ENCODE data around the gene ARPC3.
"Not testable (repeated sequence)": the region's sequence is repeated elsewhere in the genome, so short reads cannot be mapped to it uniquely, and the experiment has no call there.

The ARPC3 gene

DNA sequence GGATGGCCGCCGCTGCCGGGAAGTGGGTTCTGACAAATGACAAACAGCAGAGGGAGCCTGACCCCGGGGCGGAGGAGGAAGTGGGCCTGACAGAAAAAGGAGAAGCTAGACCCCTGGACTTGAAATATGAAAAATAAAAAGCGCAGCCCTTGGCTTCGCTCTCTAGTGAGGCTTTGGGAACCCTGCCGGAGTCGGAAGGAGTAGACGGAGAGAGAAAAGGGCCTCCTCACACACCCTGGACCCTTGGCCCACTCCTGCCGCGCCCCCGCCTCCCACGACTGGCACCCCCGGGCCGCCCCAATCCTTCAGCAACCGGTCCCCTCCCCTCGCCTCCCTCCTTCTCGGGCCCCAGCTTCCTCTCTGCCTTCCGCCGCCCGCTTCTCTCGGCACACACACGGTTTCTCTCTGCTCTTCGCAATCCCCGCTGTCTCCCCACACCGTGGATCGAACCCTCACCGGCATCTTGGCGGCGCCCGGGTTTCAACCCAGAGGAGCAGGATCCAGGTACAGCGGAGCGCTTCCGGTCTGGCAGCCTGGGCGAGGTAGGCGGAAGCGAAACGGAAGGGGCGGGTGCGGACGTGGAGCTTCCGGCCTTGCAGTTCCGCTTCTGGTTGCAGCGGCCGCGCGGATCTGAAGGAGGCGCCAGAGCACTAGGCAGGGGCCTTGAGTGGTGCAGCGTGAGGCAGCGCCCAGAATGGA is at the start of gene ARPC3:
Gene ARPC3 (minus strand): TSS at position 539 of the 699 bp plus-strand sequence. CDS start 77 bp downstream, at position 462.
- TF ChIP-seq CTCF (IDR thresholded peaks at IDR 0.05; ENCODE audit: insufficient read depth, low read depth, low read length, missing control alignments): peak; percentile 93
- peak within 1 kb of the TSS; percentile 87 for H3K4me3 ChIP-seq (ENCODE audit: low read depth, low read length)
- peak; percentile 98 for DNase-seq (ENCODE audit: low read depth)

- no peak for DNase-seq (ENCODE audit: low read depth)
- no peak overlapping the region for H3K4me3 ChIP-seq (ENCODE audit: low read depth, low read length)
- no peak for TF ChIP-seq CTCF (IDR thresholded peaks at IDR 0.05; ENCODE audit: insufficient read depth, low read depth, low read length, missing control alignments)
These were observed 49.0 kb upstream of the ARPC3 start for GRCh38 chr12:110498984-110499706.

DNA sequence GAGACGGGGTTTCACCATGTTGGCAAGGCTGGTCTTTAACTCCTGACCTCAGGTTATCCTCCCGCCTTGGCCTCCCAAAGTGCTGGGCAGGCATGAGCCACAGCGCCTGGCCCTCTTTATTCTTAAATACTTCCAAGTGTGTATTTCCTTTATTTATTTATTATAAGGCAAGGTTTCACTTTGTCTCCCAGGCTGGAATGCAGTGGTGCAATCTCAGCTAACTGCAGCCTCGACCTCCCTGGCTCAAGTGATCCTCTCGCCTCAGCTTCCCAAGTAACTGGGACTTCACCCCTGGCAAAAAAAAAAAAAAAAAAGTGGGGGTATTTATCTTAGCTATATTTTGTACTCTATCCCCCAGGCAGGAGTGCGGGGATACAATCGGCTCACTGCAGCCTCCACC is 25.3 kb upstream of the ARPC3 start:
- no peak for DNase-seq (ENCODE audit: low read depth)
- TF ChIP-seq CTCF (IDR thresholded peaks at IDR 0.05; ENCODE audit: insufficient read depth, low read depth, low read length, missing control alignments): no peak
- H3K4me3 ChIP-seq (ENCODE audit: low read depth, low read length): no peak overlapping the region

GRCh38 chr12:110468214-110469048 is 18.3 kb upstream of the ARPC3 start, which contains the start of the genes FAM216A and GPN3:
Gene FAM216A (plus strand): TSS chr12:110468845. CDS start chr12:110468876, 31 bp downstream.
Gene GPN3 (minus strand): TSS chr12:110468257. CDS start chr12:110468203, 54 bp downstream.
- TF ChIP-seq CTCF (IDR thresholded peaks at IDR 0.05; ENCODE audit: insufficient read depth, low read depth, low read length, missing control alignments): no peak
- DNase-seq (ENCODE audit: low read depth): peak; percentile 98
- H3K4me3 ChIP-seq (ENCODE audit: low read depth, low read length): peak within 1 kb of the TSS; percentile 99

DNA sequence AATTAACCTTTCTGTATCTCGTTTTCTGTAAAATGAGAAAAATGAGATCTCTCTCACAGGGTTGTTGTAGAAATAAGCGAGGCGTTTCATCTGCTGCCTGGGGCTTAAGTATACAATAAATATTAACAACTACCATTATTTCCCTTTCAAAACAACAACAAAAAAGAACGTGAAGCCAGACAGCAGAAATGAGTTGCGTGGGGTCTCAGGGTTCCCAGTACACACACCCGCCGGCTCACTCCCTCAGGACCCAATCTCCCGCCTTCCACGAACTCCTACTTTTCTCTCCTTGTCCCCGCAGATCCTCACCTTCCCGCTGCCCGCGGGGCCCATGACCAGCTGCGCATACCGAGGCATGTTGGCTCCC is 17.7 kb upstream of the ARPC3 start:
- peak overlapping the region; percentile 99 for H3K4me3 ChIP-seq (ENCODE audit: low read depth, low read length)
- TF ChIP-seq CTCF (IDR thresholded peaks at IDR 0.05; ENCODE audit: insufficient read depth, low read depth, low read length, missing control alignments): no peak
- no peak for DNase-seq (ENCODE audit: low read depth)

DNA sequence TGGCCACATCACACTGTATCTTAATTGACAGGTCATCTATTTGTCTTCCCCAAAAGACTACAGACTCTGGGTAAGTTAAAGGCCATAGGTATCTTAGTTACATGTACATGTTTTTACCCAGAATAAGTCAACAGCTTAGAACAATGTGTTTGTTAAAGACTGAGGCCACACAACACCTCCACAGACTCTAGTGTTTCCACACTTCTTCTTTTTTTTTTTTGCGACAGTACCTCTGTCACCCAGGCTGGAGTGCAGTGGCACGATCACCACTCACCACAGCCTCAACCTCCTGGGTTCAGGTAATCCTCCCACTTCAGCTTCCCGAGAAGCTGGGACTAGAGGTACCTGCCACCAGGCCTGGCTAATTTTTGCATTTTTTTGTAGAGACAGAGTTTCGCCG is 16.7 kb upstream of the ARPC3 start:
- DNase-seq (ENCODE audit: low read depth): no peak
- no peak for TF ChIP-seq CTCF (IDR thresholded peaks at IDR 0.05; ENCODE audit: insufficient read depth, low read depth, low read length, missing control alignments)
- H3K4me3 ChIP-seq (ENCODE audit: low read depth, low read length): peak overlapping the region; percentile 99; the same call in 1 of the 2 replicates

DNA sequence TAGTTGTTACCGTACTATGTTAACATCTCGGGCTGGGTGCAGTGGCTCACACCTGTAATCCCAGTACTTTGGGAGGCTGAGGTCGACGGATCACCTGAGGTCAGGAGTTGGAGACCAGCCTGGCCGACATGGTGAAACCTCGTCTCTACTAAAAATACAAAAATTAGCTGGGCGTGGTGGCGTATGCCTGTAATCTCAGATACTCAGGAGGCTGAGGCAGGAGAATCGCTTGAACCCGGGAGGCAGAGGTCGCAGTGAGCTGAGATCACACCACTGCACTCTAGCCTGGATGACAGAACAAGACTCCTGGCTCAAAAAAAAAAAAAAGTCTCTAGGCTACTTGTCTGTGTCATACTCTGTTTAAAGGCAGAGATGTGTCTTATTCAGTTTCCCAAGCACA is 15.6 kb upstream of the ARPC3 start:
- not testable (repeated sequence) for H3K4me3 ChIP-seq (ENCODE audit: low read depth, low read length); DNase-seq (ENCODE audit: low read depth)
